Muscle of arm (tissue), 12 donors: ENCODE results near the gene ZNF687. TPM values are rescaled to one million over a fixed set of nuclear protein-coding genes. Genes with fewer than 3 reads are reported as not detected.

Experiments used
- polyA plus RNA-seq, 12 donors: library from polyadenylated mRNA; unstranded; fragments of 120-200 nt; gene quantifications; one replicate each; pipeline ENCODE4 v1.2.1, GENCODE V29; 2013; ENCODE audit not compliant: insufficient read length in 12 of 12

ZNF687 gene
- polyA plus RNA-seq, 12 donors: 9.9 to 27.0 (median 12.3) TPM; not detected in 1

Other genes starting within 250 kb of the ZNF687 start
- gene BNIPL, start 245.7 kb upstream of the ZNF687 start, polyA plus RNA-seq: 10 to 100 TPM in 1 of 12 donors, 1 to 10 TPM in 4, under 1 TPM in 5, not detected in 2; 0.33 to 23.1 (median 0.91) TPM
- gene C1orf56, start 234.5 kb upstream of the ZNF687 start, polyA plus RNA-seq: 10 to 100 TPM in 1 of 12 donors, 1 to 10 TPM in 10, not detected in 1; 5.1 to 11.8 (median 6.2) TPM
- gene CDC42SE1, start 222.7 kb upstream of the ZNF687 start, polyA plus RNA-seq: 100 to 1,000 TPM in 1 of 12 donors, 10 to 100 TPM in 11; 41.7 to 188 (median 61.7) TPM
- 10 to 100 TPM in 10 of 12 donors, 1 to 10 TPM in 1, not detected in 1; 8.1 to 23.4 (median 16.6) TPM for gene MLLT11, start 221.9 kb upstream of the ZNF687 start, polyA plus RNA-seq
- 10 to 100 TPM in 1 of 12 donors, 1 to 10 TPM in 10, not detected in 1; 4.5 to 20.0 (median 6.2) TPM for gene GABPB2, start 211.5 kb upstream of the ZNF687 start, polyA plus RNA-seq
- 100 to 1,000 TPM in 3 of 12 donors, 10 to 100 TPM in 8, not detected in 1; 46.0 to 132 (median 78.0) TPM for gene SEMA6C, start 135.7 kb upstream of the ZNF687 start, polyA plus RNA-seq
- gene TNFAIP8L2, start 125.7 kb upstream of the ZNF687 start, polyA plus RNA-seq: 1 to 10 TPM in 10 of 12 donors, not detected in 2; 1.1 to 4.5 (median 1.8) TPM
- 10 to 100 TPM in 10 of 12 donors, not detected in 2; 10.5 to 13.8 (median 12.0) TPM for gene LYSMD1, start 116.4 kb upstream of the ZNF687 start, polyA plus RNA-seq
- 10 to 100 TPM in 11 of 12 donors, not detected in 1; 23.1 to 54.8 (median 39.1) TPM for gene SCNM1, start 116.2 kb upstream of the ZNF687 start, polyA plus RNA-seq
- gene TMOD4, start 106.3 kb upstream of the ZNF687 start, polyA plus RNA-seq: 10 to 100 TPM in 9 of 12 donors, 1 to 10 TPM in 1, not detected in 2; 9.8 to 62.2 (median 37.7) TPM
- 10 to 100 TPM in 11 of 12 donors, not detected in 1; 24.7 to 53.6 (median 45.3) TPM for gene VPS72, start 92.1 kb upstream of the ZNF687 start, polyA plus RNA-seq
- gene PIP5K1A, start 83.7 kb upstream of the ZNF687 start, polyA plus RNA-seq: 10 to 100 TPM in 11 of 12 donors, not detected in 1; 31.0 to 72.1 (median 45.1) TPM
- gene PSMD4, start 27.6 kb upstream of the ZNF687 start, polyA plus RNA-seq: 100 to 1,000 TPM in 10 of 12 donors, 10 to 100 TPM in 1, not detected in 1; 69.6 to 122 (median 110) TPM
- gene PI4KB, start 45.1 kb downstream of the ZNF687 start, polyA plus RNA-seq: 10 to 100 TPM in 11 of 12 donors, not detected in 1; 40.5 to 65.1 (median 50.5) TPM
- gene RFX5, start 65.0 kb downstream of the ZNF687 start, polyA plus RNA-seq: 10 to 100 TPM in 11 of 12 donors, not detected in 1; 19.0 to 33.3 (median 23.9) TPM
- 10 to 100 TPM in 11 of 12 donors, not detected in 1; 22.5 to 42.9 (median 28.8) TPM for gene SELENBP1, start 90.4 kb downstream of the ZNF687 start, polyA plus RNA-seq
- gene PSMB4, start 117.3 kb downstream of the ZNF687 start, polyA plus RNA-seq: 100 to 1,000 TPM in 10 of 12 donors, 10 to 100 TPM in 1, not detected in 1; 94.7 to 173 (median 159) TPM
- 100 to 1,000 TPM in 1 of 12 donors, 10 to 100 TPM in 10, not detected in 1; 49.0 to 118 (median 64.5) TPM for gene POGZ, start 177.2 kb downstream of the ZNF687 start, polyA plus RNA-seq
- 10 to 100 TPM in 1 of 12 donors, 1 to 10 TPM in 4, under 1 TPM in 6, not detected in 1; 0.71 to 14.9 (median 0.94) TPM for gene CGN, start 229.1 kb downstream of the ZNF687 start, polyA plus RNA-seq